Panc1 (cell line): ENCODE data around the gene NCAPD3. TPM values are rescaled to one million over a fixed set of nuclear protein-coding genes. Genes with fewer than 3 reads are reported as not detected.

Experiments used
- ATAC-seq: fragments of 200-7000 bp; cut with Tn5 transposase; 2 replicates; pipeline ENCODE4 v1.9.1; 2020; ENCODE audit warnings: mild to moderate bottlenecking, moderate library complexity
- BruUV-seq: library from RNA; stranded (reverse); fragments of 400-500 nt; replicated peaks from 2 replicates; lab custom pipeline; 2021; lab: Mats Ljungman, UMichigan
- CTCF ChIA-PET: fragments of 300-600 bp; sonication (Branson Sonifier 250); formaldehyde crosslinking; loops from one replicate; lab custom pipeline; 2022; ENCODE audit warnings: antibody characterized with exemption; lab: Charles Lee
- POLR2A ChIA-PET: fragments of 300-600 bp; sonication (Branson Sonifier 250); formaldehyde crosslinking; loops from one replicate; lab custom pipeline; 2022; ENCODE audit warnings: antibody characterized with exemption; lab: Charles Lee
- DNase-seq: peaks from one replicate; pipeline ENCODE4 v3.0.0-alpha.2; 2010; ENCODE audit warnings: low read depth, low spot score
- H3K27ac ChIP-seq: 2 replicates; pipeline ENCODE4 v1.5.1; 2011; ENCODE audit warnings: mild to moderate bottlenecking, low read length, inconsistent platforms
- H3K27me3 ChIP-seq: fragments of 200-500 bp; sonication (Bioruptor generic); 2 replicates; pipeline ENCODE4 v1.6.0; 2014; ENCODE audit warnings: low read length, inconsistent platforms; ENCODE audit not compliant: control insufficient read depth, insufficient read depth
- H3K36me3 ChIP-seq: fragments of 200-500 bp; sonication (Bioruptor generic); 2 replicates; pipeline ENCODE4 v1.5.1; 2014; ENCODE audit warnings: inconsistent platforms, mild to moderate bottlenecking, low read length, moderate library complexity; ENCODE audit not compliant: control insufficient read depth, insufficient read depth
- H3K4me1 ChIP-seq: 2 replicates; pipeline ENCODE4 v1.5.1; 2011; ENCODE audit warnings: inconsistent platforms, mild to moderate bottlenecking, low read length, moderate library complexity; ENCODE audit not compliant: control insufficient read depth, insufficient read depth
- H3K4me3 ChIP-seq, 2 experiments: 2 replicates each; pipeline ENCODE4 v1.5.1; 2011 to 2012; ENCODE audit warnings: low read depth in 2 of 2, low read length in 2 of 2, mild to moderate bottlenecking in 2 of 2, inconsistent platforms in 1 of 2, moderate library complexity in 1 of 2
- H3K9me3 ChIP-seq: fragments of 200-500 bp; sonication (Bioruptor generic); 2 replicates; pipeline ENCODE4 v1.5.1; 2014; ENCODE audit warnings: low read depth, mild to moderate bottlenecking, inconsistent platforms, low read length, moderate library complexity; ENCODE audit not compliant: control insufficient read depth, insufficient read depth
- POLR2AphosphoS5 ChIP-seq: IDR thresholded peaks from 2 replicates; pipeline ENCODE4 v1.6.1; 2012; ENCODE audit warnings: mild to moderate bottlenecking, low read depth, low read length, moderate library complexity
- REST ChIP-seq, 2 experiments: IDR thresholded peaks; 2 replicates each; pipeline ENCODE4 v1.6.1; 2011 to 2012; ENCODE audit warnings: low read depth in 2 of 2, control low read depth in 1 of 2, low read length in 1 of 2, mild to moderate bottlenecking in 1 of 2, moderate library complexity in 1 of 2; ENCODE audit not compliant: insufficient read depth in 1 of 2
- SIN3A ChIP-seq: IDR thresholded peaks from 2 replicates; pipeline ENCODE4 v1.6.1; 2012; ENCODE audit warnings: low read depth, mild to moderate bottlenecking, low read length, moderate library complexity, borderline replicate concordance; ENCODE audit not compliant: insufficient read depth
- TCF7L2 ChIP-seq: IDR thresholded peaks from 2 replicates; pipeline ENCODE4 v1.6.1; 2011; ENCODE audit warnings: mild to moderate bottlenecking, low read depth, low read length, inconsistent platforms
- in situ Hi-C: cut with HindIII; loops from 2 replicates; pipeline ENCODE4 v1.10.0; 2016; ENCODE audit warnings: low sequenced_read_pairs, low pct_unique_long_range_greater_than_20kb
- intact Hi-C: fragments of 100-400 bp; cut with micrococcal nuclease; formaldehyde crosslinking; loops from one replicate; pipeline ENCODE4 v1.10.0; 2022; ENCODE audit not compliant: unreplicated experiment
- total RNA-seq: library from RNA; stranded (reverse); gene quantifications from one replicate; pipeline ENCODE4 v1.2.1, GENCODE V29; 2021; ENCODE audit not compliant: unreplicated experiment
- TF ChIP-seq, protein P1 (sequence below): fragments of 450-650 bp; IDR thresholded peaks from 2 replicates; pipeline ENCODE4 v1.5.1; 2017; ENCODE audit warnings: mild to moderate bottlenecking

NCAPD3 gene
- total RNA-seq, 1 experiment from 2014 or later = 75.9 TPM

- Histone ChIP-seq H3K27me3 (no peaks in the 10 kb centered on the region), H3K36me3 (peaks cover 37% of the 10 kb centered on the region), H3K9me3 (no peaks in the 10 kb centered on the region), H3K4me3 (no peak overlapping the region), H3K4me1 (no peaks in the 10 kb centered on the region), H3K27ac (no peak overlapping the region)
- CTCF ChIA-PET = no interaction called here
- in situ Hi-C loops (no loop called here), intact Hi-C loops (no loop called here)
- TF ChIP-seq SIN3A = no peak
- POLR2A ChIA-PET = no interaction called here
- DNase-seq (no peak), ATAC-seq (no peak)
- no TSS peak for BruUV-seq
These were observed 21.1 kb downstream of the NCAPD3 start for GRCh38 chr11:134202661-134203060.

DNA sequence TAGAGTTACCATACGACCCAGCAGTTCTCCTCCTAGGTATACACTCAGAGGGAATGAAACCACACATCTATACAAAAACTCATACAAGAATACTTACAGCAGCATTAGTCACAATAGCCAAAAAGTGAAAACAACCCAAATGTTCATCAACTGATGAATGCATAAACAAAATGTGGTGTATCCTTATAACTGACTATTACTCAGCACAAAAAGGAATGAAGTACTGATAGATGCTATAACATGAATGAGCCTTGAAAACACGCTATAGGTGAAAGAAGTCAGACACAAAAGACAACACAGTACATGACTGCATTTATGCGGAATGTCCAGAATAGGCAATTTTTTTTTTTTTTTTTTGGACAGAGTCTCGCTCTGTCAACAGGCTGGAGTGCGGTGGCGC, 23.1 kb downstream of the NCAPD3 start:
- in situ Hi-C loops = no loop called here
- Histone ChIP-seq H3K4me1 (no peaks in the 10 kb centered on the region), H3K9me3 (no peaks in the 10 kb centered on the region), H3K36me3 (peaks cover 33% of the 10 kb centered on the region), H3K27ac (no peak overlapping the region), H3K27me3 (no peaks in the 10 kb centered on the region), H3K4me3 (no peak overlapping the region)
- DNase-seq = no peak
- ChIA-PET POLR2A (no interaction called here), CTCF (no interaction called here)
- BruUV-seq = no TSS peak
- no peak for ATAC-seq
- TF ChIP-seq, protein P1, sequence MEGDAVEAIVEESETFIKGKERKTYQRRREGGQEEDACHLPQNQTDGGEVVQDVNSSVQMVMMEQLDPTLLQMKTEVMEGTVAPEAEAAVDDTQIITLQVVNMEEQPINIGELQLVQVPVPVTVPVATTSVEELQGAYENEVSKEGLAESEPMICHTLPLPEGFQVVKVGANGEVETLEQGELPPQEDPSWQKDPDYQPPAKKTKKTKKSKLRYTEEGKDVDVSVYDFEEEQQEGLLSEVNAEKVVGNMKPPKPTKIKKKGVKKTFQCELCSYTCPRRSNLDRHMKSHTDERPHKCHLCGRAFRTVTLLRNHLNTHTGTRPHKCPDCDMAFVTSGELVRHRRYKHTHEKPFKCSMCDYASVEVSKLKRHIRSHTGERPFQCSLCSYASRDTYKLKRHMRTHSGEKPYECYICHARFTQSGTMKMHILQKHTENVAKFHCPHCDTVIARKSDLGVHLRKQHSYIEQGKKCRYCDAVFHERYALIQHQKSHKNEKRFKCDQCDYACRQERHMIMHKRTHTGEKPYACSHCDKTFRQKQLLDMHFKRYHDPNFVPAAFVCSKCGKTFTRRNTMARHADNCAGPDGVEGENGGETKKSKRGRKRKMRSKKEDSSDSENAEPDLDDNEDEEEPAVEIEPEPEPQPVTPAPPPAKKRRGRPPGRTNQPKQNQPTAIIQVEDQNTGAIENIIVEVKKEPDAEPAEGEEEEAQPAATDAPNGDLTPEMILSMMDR = no peak
- no peak for TF ChIP-seq REST (IDR thresholded peaks at IDR 0.05; ENCODE audit: insufficient read depth in 1 of 2, low read depth in 2 of 2, low read length in 1 of 2)
- TF ChIP-seq POLR2AphosphoS5 = no peak
- no peak for TF ChIP-seq TCF7L2
- TF ChIP-seq SIN3A = no peak
- intact Hi-C loops = no loop called here

DNA sequence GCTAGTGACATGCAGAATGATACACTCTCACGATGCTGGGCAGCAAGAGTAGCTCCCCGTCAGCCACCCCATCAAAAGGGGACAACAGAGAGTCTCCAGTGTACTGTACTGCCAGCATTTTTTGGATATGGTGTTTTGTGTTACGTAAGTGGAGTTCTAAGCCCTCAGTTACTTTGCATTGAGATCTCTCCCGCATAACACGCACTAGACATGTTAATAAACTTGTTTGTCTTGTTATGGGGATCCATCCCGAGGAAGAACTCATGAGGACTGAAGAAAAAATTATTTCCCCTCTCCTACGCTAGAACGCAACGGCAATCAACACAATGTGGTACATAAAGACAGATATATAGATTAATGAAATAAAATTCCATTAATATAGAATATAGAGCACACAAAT, 24.2 kb downstream of the NCAPD3 start:
- H3K36me3 ChIP-seq = peaks cover 36% of the 10 kb centered on the region
- no peaks in the 10 kb centered on the region for H3K4me1 ChIP-seq
- TF ChIP-seq REST (IDR thresholded peaks at IDR 0.05; ENCODE audit: insufficient read depth in 1 of 2, low read depth in 2 of 2, low read length in 1 of 2) (no peak), SIN3A (no peak), TCF7L2 (no peak)
- TF ChIP-seq, protein P1 = no peak
- ChIA-PET POLR2A (no interaction called here), CTCF (no interaction called here)
- H3K4me3 ChIP-seq = no peak overlapping the region
- DNase-seq = no peak
- H3K27ac ChIP-seq = no peak overlapping the region
- BruUV-seq = no TSS peak
- H3K9me3 ChIP-seq = no peaks in the 10 kb centered on the region
- in situ Hi-C loops (no loop called here), intact Hi-C loops (no loop called here)
- no peak for ATAC-seq
- H3K27me3 ChIP-seq = no peaks in the 10 kb centered on the region
